Endothelial cell of umbilical vein (primary cell): Measurements from ENCODE around the gene CBX4. TPM values are rescaled to one million over a fixed set of nuclear protein-coding genes. Genes with fewer than 3 reads are reported as not detected.
A peak's percentile ranks its signal among the peaks of the same experiment; 100 is the strongest.

Source experiments
- BruUV-seq: library from RNA; stranded (reverse); fragments of 400-500 nt; replicated peaks from 2 replicates; lab custom pipeline; 2021; lab: Mats Ljungman, UMichigan
- CTCF ChIA-PET: fragments of 300-600, 350-600 bp; sonication (Branson Sonifier 250); formaldehyde crosslinking; loops from one replicate; lab custom pipeline; 2021; ENCODE audit warnings: antibody characterized with exemption, inconsistent platforms; lab: Charles Lee
- POLR2A ChIA-PET: fragments of 300-600, 350-600 bp; sonication (Branson Sonifier 250); formaldehyde crosslinking; loops from one replicate; lab custom pipeline; 2021; ENCODE audit warnings: antibody characterized with exemption, inconsistent platforms; lab: Charles Lee
- DNase-seq: peaks from one replicate; pipeline ENCODE4 v3.0.0-alpha.2; 2011; ENCODE audit warnings: low read depth, low spot score
- FAIRE-seq: peaks from 2 replicates; lab custom pipeline; 2011; peaks lifted over from hg19 to GRCh38; lab: Jason Lieb, UNC
- H2AFZ ChIP-seq: 2 replicates; pipeline ENCODE4 v1.6.0; 2012; ENCODE audit warnings: low read depth, low read length, control low read depth, inconsistent platforms
- H3K27ac ChIP-seq: 2 replicates; pipeline ENCODE4 v1.5.1; 2011; ENCODE audit warnings: low read depth, mild to moderate bottlenecking, control low read depth, low read length, moderate library complexity; ENCODE audit not compliant: insufficient read depth
- H3K27me3 ChIP-seq, 2 experiments: 2 replicates each; pipeline versions ENCODE4 v1.6.0 to v1.6.1; 2011; ENCODE audit warnings: low read length in 2 of 2, mixed read lengths in 1 of 2; ENCODE audit not compliant: control insufficient read depth in 2 of 2, insufficient read depth in 2 of 2
- H3K36me3 ChIP-seq, 2 experiments: 2 replicates in 1 of 2; 3 replicates in 1 of 2; pipeline ENCODE4 v1.5.1; 2011; ENCODE audit warnings: low read length in 2 of 2, mild to moderate bottlenecking in 1 of 2, moderate library complexity in 1 of 2; ENCODE audit not compliant: control insufficient read depth in 2 of 2, insufficient read depth in 2 of 2; ENCODE audit errors: extremely low read depth in 1 of 2
- H3K4me1 ChIP-seq: 3 replicates; pipeline ENCODE4 v1.5.1; 2011; ENCODE audit warnings: mild to moderate bottlenecking, low read length; ENCODE audit not compliant: control insufficient read depth, insufficient read depth; ENCODE audit errors: extremely low read depth
- H3K4me2 ChIP-seq: 2 replicates; pipeline ENCODE4 v1.6.1; 2011; ENCODE audit warnings: low read length, control low read depth, mixed read lengths; ENCODE audit not compliant: insufficient read depth
- H3K4me3 ChIP-seq, 3 experiments: fragments of 200-600 bp in 1 of 3; sonication (generic), shearing (Covaris generic) in 1 of 3; replicated peaks in 1 of 3; 2 replicates each; pipeline ENCODE4 v1.5.1; 2011 to 2016; ENCODE audit warnings: control low read depth in 3 of 3, low read length in 3 of 3, mild to moderate bottlenecking in 2 of 3, inconsistent platforms in 1 of 3, low read depth in 1 of 3, moderate library complexity in 1 of 3; ENCODE audit not compliant: insufficient read depth in 1 of 3
- H3K79me2 ChIP-seq: 2 replicates; pipeline ENCODE4 v1.6.0; 2012; ENCODE audit warnings: low read length, inconsistent platforms; ENCODE audit not compliant: control insufficient read depth, insufficient read depth
- H3K9ac ChIP-seq: replicated peaks from 2 replicates; pipeline ENCODE3; 2011; ENCODE audit warnings: low read length, control low read depth; ENCODE audit not compliant: insufficient read depth; ENCODE audit errors: extremely low read depth
- H3K9me1 ChIP-seq: replicated peaks from 3 replicates; pipeline ENCODE4 v1.6.0; 2011; ENCODE audit warnings: mild to moderate bottlenecking, low read length; ENCODE audit not compliant: control insufficient read depth, insufficient read depth; ENCODE audit errors: extremely low read depth
- H3K9me3 ChIP-seq: replicated peaks from 2 replicates; pipeline ENCODE4 v1.5.1; 2012; ENCODE audit warnings: low read length, inconsistent platforms; ENCODE audit not compliant: control insufficient read depth, insufficient read depth
- H4K20me1 ChIP-seq: replicated peaks from 2 replicates; pipeline ENCODE3; 2011; ENCODE audit warnings: mild to moderate bottlenecking, low read length; ENCODE audit not compliant: control insufficient read depth, insufficient read depth; ENCODE audit errors: extremely low read depth
- CTCF ChIP-seq, 2 donors: IDR thresholded peaks; 1 replicate in 1 of 2; 2 replicates in 1 of 2; pipeline ENCODE4 v1.5.1; 2011; ENCODE audit warnings: low read length in 2 of 2, mild to moderate bottlenecking in 2 of 2, moderate library complexity in 2 of 2, control low read depth in 1 of 2, inconsistent platforms in 1 of 2, low read depth in 1 of 2; ENCODE audit not compliant: insufficient read depth in 1 of 2; ENCODE audit errors: extremely low read depth in 1 of 2
- EZH2 ChIP-seq: IDR thresholded peaks from 2 replicates; pipeline ENCODE4 v1.6.1; 2012; ENCODE audit warnings: borderline replicate concordance, low read depth, mild to moderate bottlenecking, moderate library complexity, low read length, inconsistent platforms; ENCODE audit not compliant: severe bottlenecking
- FOS ChIP-seq: IDR thresholded peaks from 2 replicates; pipeline ENCODE4 v1.6.1; 2011; ENCODE audit warnings: mild to moderate bottlenecking, low read length, moderate library complexity, borderline replicate concordance; ENCODE audit not compliant: insufficient read depth
- GATA2 ChIP-seq: IDR thresholded peaks from 2 replicates; pipeline ENCODE4 v1.7.0; 2011; ENCODE audit warnings: low read depth, mild to moderate bottlenecking, moderate library complexity, mixed read lengths, low read length; ENCODE audit not compliant: insufficient read length, insufficient read depth
- JUN ChIP-seq: IDR thresholded peaks from 2 replicates; pipeline ENCODE4 v1.6.1; 2011; ENCODE audit warnings: borderline replicate concordance, low read depth; ENCODE audit not compliant: insufficient read length, insufficient read depth
- MAX ChIP-seq: IDR thresholded peaks from 2 replicates; pipeline ENCODE4 v1.6.1; 2011; ENCODE audit not compliant: insufficient read depth, insufficient read length
- MYC ChIP-seq: IDR thresholded peaks from one replicate; pipeline ENCODE4 v1.6.1; 2011; ENCODE audit warnings: mild to moderate bottlenecking, low read depth, low read length
- POLR2A ChIP-seq: IDR thresholded peaks from 2 replicates; pipeline ENCODE4 v1.6.1; 2012; ENCODE audit warnings: low read depth, mild to moderate bottlenecking, control low read depth, low read length
- POLR2AphosphoS5 ChIP-seq: IDR thresholded peaks from 2 replicates; pipeline ENCODE4 v1.6.1; 2012; ENCODE audit warnings: low read depth, mild to moderate bottlenecking, control low read depth, low read length, moderate library complexity; ENCODE audit not compliant: insufficient read depth
- dilution Hi-C: fragments of 300-500 bp; cut with MboI; formaldehyde crosslinking; loops from one replicate; pipeline ENCODE4 v1.15.0; 2019; ENCODE audit warnings: low sequenced_read_pairs; ENCODE audit not compliant: extremely low pct_ligation_motif_present
- intact Hi-C: fragments of 100-400 bp; cut with micrococcal nuclease; formaldehyde crosslinking; loops from one replicate; pipeline ENCODE4 v1.10.0; 2022
- polyA plus RNA-seq, 4 experiments: library from polyadenylated mRNA; depleted of rRNA in 3 of 4; stranded (reverse) in 3 of 4; unstranded in 1 of 4; fragments of >200 nt; gene quantifications; 2 replicates each; pipeline versions ENCODE4 v1.2.1 to v1.2.3, GENCODE V29; 2011 to 2012; ENCODE audit warnings: missing spikeins in 1 of 4
- total RNA-seq: library from RNA; stranded (reverse); gene quantifications from 2 replicates; pipeline ENCODE4 v1.2.3, GENCODE V29; 2021

Gene CBX4
- total and polyA plus RNA-seq, 2 donors (not counting 3 experiments of a cell fraction or from before 2014, with no cell fraction given): 7.0 to 12.3 TPM

GRCh38 chr17:79796444-79796762 lies 42.8 kb downstream of the CBX4 start:
- Histone ChIP-seq H3K4me2 (peak overlapping the region; percentile 68), H3K9me1 (no peaks in the 10 kb centered on the region), H3K27me3 (peaks cover 40 to 60% of the 10 kb centered on the region in 2 experiments), H2AFZ (peak overlapping the region; percentile 74), H3K9ac (peak overlapping the region; percentile 62), H3K9me3 (no peaks in the 10 kb centered on the region), H4K20me1 (no peaks in the 10 kb centered on the region), H3K27ac (no peak overlapping the region), H3K4me1 (peaks cover 19% of the 10 kb centered on the region), H3K4me3 (peak overlapping the region; percentile 41 to 79 (median 43)), H3K36me3 (no peaks in the 10 kb centered on the region), H3K79me2 (no peaks in the 10 kb centered on the region)
- no peak for DNase-seq
- ChIA-PET POLR2A (interaction anchor here (0.7 kb wide), 1 partner anchor 43 kb away, joined by 6 read pairs; the partner anchor contains the start of gene CBX4), CTCF (interaction anchor here (0.7 to 3.2 kb wide), 13 partner anchors 11 to 212 kb away, joined by 3 to 20 read pairs (median 5); partner anchors contain the start of gene CBX4)
- FAIRE-seq: peak; percentile 12
- BruUV-seq: no TSS peak
- dilution Hi-C loops: no loop called here
- no peak for TF ChIP-seq POLR2AphosphoS5
- TF ChIP-seq MAX: no peak
- peak; percentile 49 for TF ChIP-seq EZH2
- intact Hi-C loops: loop anchor here (2.0 kb wide), 2 partner anchors 42 to 192 kb away; partner anchors contain the start of gene CBX4

GRCh38 chr17:79795795-79796443 lies 43.3 kb downstream of the CBX4 start:
- dilution Hi-C loops: no loop called here
- ChIA-PET POLR2A (no interaction called here), CTCF (interaction anchor here (0.5 to 3.2 kb wide), 7 partner anchors 11 to 213 kb away, joined by 3 to 20 read pairs (median 9); partner anchors contain the start of gene CBX4)
- BruUV-seq: TSS peak; percentile 72
- no peak for TF ChIP-seq POLR2A
- no peak for TF ChIP-seq EZH2
- no peak for TF ChIP-seq POLR2AphosphoS5
- TF ChIP-seq JUN: no peak
- no peak for TF ChIP-seq GATA2
- no peak for TF ChIP-seq CTCF (IDR thresholded peaks at IDR 0.05; ENCODE audit: extremely low read depth in 1 of 2, insufficient read depth in 1 of 2, low read depth in 1 of 2, low read length in 2 of 2)
- no peak for TF ChIP-seq MAX
- no peak for TF ChIP-seq FOS
- no peak for TF ChIP-seq MYC
- no peaks in the 10 kb centered on the region for H3K9me3 ChIP-seq
- peaks cover 40 to 60% of the 10 kb centered on the region in 2 experiments for H3K27me3 ChIP-seq
- H2AFZ ChIP-seq: no peak overlapping the region
- H3K4me2 ChIP-seq: peak overlapping the region; percentile 68
- no peaks in the 10 kb centered on the region for H3K9me1 ChIP-seq
- no peaks in the 10 kb centered on the region for H3K36me3 ChIP-seq
- H3K9ac ChIP-seq: no peak overlapping the region
- DNase-seq (no peak), FAIRE-seq (no peak)
- H3K27ac ChIP-seq: no peak overlapping the region
- H4K20me1 ChIP-seq: no peaks in the 10 kb centered on the region
- peak overlapping the region in 1 of 3 experiments; percentile 41 for H3K4me3 ChIP-seq
- intact Hi-C loops: loop anchor here (2.0 kb wide), 2 partner anchors 43 to 193 kb away; partner anchors contain the start of gene CBX4
- H3K4me1 ChIP-seq: peaks cover 19% of the 10 kb centered on the region
- H3K79me2 ChIP-seq: no peaks in the 10 kb centered on the region
